H9 (cell line): ENCODE measurements around the gene JTB. TPM values are rescaled to one million over a fixed set of nuclear protein-coding genes. Genes with fewer than 3 reads are reported as not detected.

Source experiments
- DNase-seq: peaks from one replicate; pipeline ENCODE4 v3.0.0-alpha.2; 2017
- H2AFZ ChIP-seq: one replicate; pipeline ENCODE4 v1.6.1; 2013; ENCODE audit warnings: mild to moderate bottlenecking, low read length, control low read depth, moderate library complexity
- H2AK5ac ChIP-seq: 2 replicates; pipeline ENCODE4 v1.6.1; 2013; ENCODE audit warnings: low read length, control low read depth, mixed read lengths; ENCODE audit not compliant: insufficient read length
- H2BK120ac ChIP-seq: one replicate; pipeline ENCODE4 v1.6.1; 2013; ENCODE audit warnings: low read depth, mild to moderate bottlenecking, low read length, control low read depth, inconsistent platforms; ENCODE audit not compliant: poor library complexity, severe bottlenecking
- H2BK12ac ChIP-seq: 2 replicates; pipeline ENCODE4 v1.6.1; 2013; ENCODE audit warnings: low read length, control low read depth, mixed read lengths, low read depth; ENCODE audit not compliant: insufficient read length
- H2BK15ac ChIP-seq: 2 replicates; pipeline ENCODE4 v1.6.1; 2013; ENCODE audit warnings: low read depth, low read length, control low read depth
- H2BK20ac ChIP-seq: one replicate; pipeline ENCODE4 v1.6.1; 2013; ENCODE audit warnings: low read depth, mild to moderate bottlenecking, low read length, control low read depth, inconsistent platforms; ENCODE audit not compliant: poor library complexity, severe bottlenecking
- H2BK5ac ChIP-seq: 2 replicates; pipeline ENCODE4 v1.6.1; 2013; ENCODE audit warnings: low read length, control low read depth, mixed read lengths; ENCODE audit not compliant: insufficient read length
- H3K14ac ChIP-seq: 2 replicates; pipeline ENCODE4 v1.6.1; 2013; ENCODE audit warnings: low read length, control low read depth; ENCODE audit not compliant: insufficient read depth
- H3K18ac ChIP-seq: 2 replicates; pipeline ENCODE4 v1.6.1; 2013; ENCODE audit warnings: low read depth, mild to moderate bottlenecking, mixed read lengths, low read length, control low read depth; ENCODE audit not compliant: insufficient read length
- H3K23ac ChIP-seq: 2 replicates; pipeline ENCODE4 v1.6.1; 2013; ENCODE audit warnings: low read length, control low read depth, mixed read lengths, low read depth; ENCODE audit not compliant: insufficient read length
- H3K23me2 ChIP-seq: 2 replicates; pipeline ENCODE4 v1.6.1; 2013; ENCODE audit warnings: low read depth, mild to moderate bottlenecking, mixed read lengths, low read length, control low read depth; ENCODE audit not compliant: insufficient read length, poor library complexity, severe bottlenecking
- H3K27ac ChIP-seq: 2 replicates; pipeline ENCODE4 v1.5.1; 2013; ENCODE audit warnings: low read length, control low read depth, mixed read lengths, low read depth; ENCODE audit not compliant: insufficient read length
- H3K27me3 ChIP-seq: 2 replicates; pipeline ENCODE4 v1.6.1; 2013; ENCODE audit warnings: low read length, control low read depth, inconsistent platforms; ENCODE audit not compliant: insufficient read depth
- H3K4ac ChIP-seq: 2 replicates; pipeline ENCODE4 v1.6.1; 2013; ENCODE audit warnings: low read depth, mild to moderate bottlenecking, control low read depth, inconsistent platforms, low read length, moderate library complexity
- H3K4me1 ChIP-seq: 2 replicates; pipeline ENCODE4 v1.6.1; 2013; ENCODE audit warnings: low read length, control low read depth, inconsistent platforms; ENCODE audit not compliant: insufficient read depth
- H3K4me2 ChIP-seq: 2 replicates; pipeline ENCODE4 v1.6.1; 2013; ENCODE audit warnings: low read length, control low read depth, mixed read lengths; ENCODE audit not compliant: insufficient read length, insufficient read depth
- H3K56ac ChIP-seq: 2 replicates; pipeline ENCODE4 v1.6.1; 2013; ENCODE audit warnings: low read depth, mild to moderate bottlenecking, mixed read lengths, low read length, control low read depth; ENCODE audit not compliant: insufficient read length
- H3K79me1 ChIP-seq: 2 replicates; pipeline ENCODE4 v1.6.1; 2013; ENCODE audit warnings: low read depth, mild to moderate bottlenecking, moderate library complexity, low read length, control low read depth, inconsistent platforms; ENCODE audit not compliant: insufficient read depth, poor library complexity, severe bottlenecking
- H3K79me2 ChIP-seq: 2 replicates; pipeline ENCODE4 v1.6.1; 2013; ENCODE audit warnings: low read length, control low read depth, inconsistent platforms; ENCODE audit not compliant: insufficient read depth
- H3K9ac ChIP-seq: 2 replicates; pipeline ENCODE4 v1.6.1; 2013; ENCODE audit warnings: low read length, control low read depth, mixed read lengths; ENCODE audit not compliant: insufficient read length; ENCODE audit errors: extremely low read depth
- H3K9me3 ChIP-seq: one replicate; pipeline ENCODE4 v1.6.1; 2013; ENCODE audit warnings: low read depth, low read length, inconsistent platforms; ENCODE audit not compliant: control insufficient read depth
- H3T11ph ChIP-seq: one replicate; pipeline ENCODE4 v1.6.1; 2013; ENCODE audit warnings: mild to moderate bottlenecking, low read length, control low read depth, inconsistent platforms
- H4K20me1 ChIP-seq: one replicate; pipeline ENCODE4 v1.6.1; 2013; ENCODE audit not compliant: control insufficient read depth, insufficient read length, insufficient read depth
- H4K5ac ChIP-seq: 2 replicates; pipeline ENCODE4 v1.6.1; 2013; ENCODE audit warnings: low read depth, mild to moderate bottlenecking, mixed read lengths, low read length, control low read depth; ENCODE audit not compliant: insufficient read length
- H4K8ac ChIP-seq: replicated peaks from 2 replicates; pipeline ENCODE4 v1.6.1; 2013; ENCODE audit warnings: low read length, control low read depth, mixed read lengths, low read depth; ENCODE audit not compliant: insufficient read length
- H4K91ac ChIP-seq: 2 replicates; pipeline ENCODE4 v1.6.1; 2013; ENCODE audit warnings: low read depth, mild to moderate bottlenecking, moderate library complexity, mixed read lengths, low read length, control low read depth; ENCODE audit not compliant: insufficient read length
- H3K27ac Mint-ChIP-seq, 3 experiments: 2 replicates in 2 of 3; 3 replicates in 1 of 3; pipeline ENCODE4 v1.8.0; 2020 to 2021; ENCODE audit warnings: mixed read lengths in 3 of 3, mild to moderate bottlenecking in 1 of 3, moderate library complexity in 1 of 3
- H3K27me3 Mint-ChIP-seq: 2 replicates; pipeline ENCODE4 v1.8.0; 2021; ENCODE audit warnings: low read depth, mild to moderate bottlenecking, moderate library complexity, mixed read lengths
- H3K36me3 Mint-ChIP-seq, 3 experiments: 2 replicates in 2 of 3; 3 replicates in 1 of 3; pipeline ENCODE4 v1.8.0; 2020 to 2021; ENCODE audit warnings: low read depth in 3 of 3, mixed read lengths in 3 of 3; ENCODE audit not compliant: insufficient read depth in 1 of 3
- H3K4me1 Mint-ChIP-seq, 2 experiments: 2 replicates each; pipeline ENCODE4 v1.8.0; 2020; ENCODE audit warnings: mixed read lengths in 2 of 2
- H3K4me3 Mint-ChIP-seq, 2 experiments: 2 replicates in 1 of 2; 3 replicates in 1 of 2; pipeline ENCODE4 v1.8.0; 2020 to 2021; ENCODE audit warnings: mild to moderate bottlenecking in 2 of 2, mixed read lengths in 2 of 2, moderate library complexity in 1 of 2
- H3K9me3 Mint-ChIP-seq, 2 experiments: 2 replicates in 1 of 2; 3 replicates in 1 of 2; pipeline ENCODE4 v1.8.0; 2020; ENCODE audit warnings: mild to moderate bottlenecking in 2 of 2, mixed read lengths in 2 of 2, moderate library complexity in 1 of 2
- CTCF ChIP-seq: fragments of 200-600 bp; sonication (generic); conservative IDR thresholded peaks from 3 replicates; pipeline ENCODE4 v1.8.0; 2021; ENCODE audit warnings: antibody characterized with exemption, mild to moderate bottlenecking
- WGBS: extraction: QIAGEN DNeasy Blood & Tissue Kit; methylation state at CpG from one replicate; pipeline ENCODE4 v1.1.7; 2013; ENCODE audit warnings: missing lambda C conversion rate, low lambda C conversion rate, mixed read lengths; ENCODE audit not compliant: insufficient read length; ENCODE audit errors: extremely low coverage; 5-methylcytosine and 5-hydroxymethylcytosine counted together
- total RNA-seq: library from RNA; stranded (reverse); gene quantifications from 2 replicates; pipeline ENCODE4 v1.2.1, GENCODE V29; 2021

The JTB gene
- total RNA-seq, 1 experiment from 2014 or later: 85.4 TPM

GRCh38 chr1:153968000-153968363 lies 9.5 kb downstream of the JTB start:
- Mint-ChIP-seq H3K27me3 (no peaks in the 10 kb centered on the region), H3K9me3 (peaks cover 0 to 4% of the 10 kb centered on the region in 2 experiments; a peak in 2 of 5 replicates), H3K27ac (peak overlapping the region; percentile 99 to 100 (median 99)), H3K36me3 (peaks cover 9 to 21% (median 17%) of the 10 kb centered on the region in 3 experiments; a peak in 6 of 7 replicates), H3K4me3 (peak overlapping the region; percentile 87 to 96), H3K4me1 (peaks cover 31 to 39% of the 10 kb centered on the region in 2 experiments)
- no peaks in the 10 kb centered on the region for H3K9me3 ChIP-seq
- no peaks in the 10 kb centered on the region for H3K27me3 ChIP-seq
- no peak overlapping the region for H2BK15ac ChIP-seq
- no peak overlapping the region for H2BK12ac ChIP-seq
- H3K27ac ChIP-seq: peak overlapping the region; percentile 50
- peaks cover 14% of the 10 kb centered on the region for H3K23me2 ChIP-seq
- H2BK5ac ChIP-seq: no peak overlapping the region
- no peak overlapping the region for H2BK20ac ChIP-seq
- H4K8ac ChIP-seq: no peak overlapping the region
- no peak overlapping the region for H2AK5ac ChIP-seq
- H3K14ac ChIP-seq: peak overlapping the region; percentile 77; the same call in 1 of the 2 replicates
- WGBS: no CpG with 5 or more reads among the region's 8 CpGs
- peaks cover under 1% of the 10 kb centered on the region for H3K79me1 ChIP-seq
- no peak overlapping the region for H4K91ac ChIP-seq
- H3K79me2 ChIP-seq: peaks cover under 1% of the 10 kb centered on the region; the same call in 1 of the 2 replicates
- peak overlapping the region; percentile 31 for H3K18ac ChIP-seq
- no peaks in the 10 kb centered on the region for H3K4me1 ChIP-seq
- peak overlapping the region; percentile 0 for H4K5ac ChIP-seq
- H3T11ph ChIP-seq: no peak overlapping the region
- no peak overlapping the region for H2BK120ac ChIP-seq
- H3K9ac ChIP-seq: peak overlapping the region; percentile 77
- no peak for TF ChIP-seq CTCF
- peak overlapping the region; percentile 81 for H3K4me2 ChIP-seq
- no peak overlapping the region for H3K23ac ChIP-seq
- peak; percentile 61 for DNase-seq
- no peaks in the 10 kb centered on the region for H4K20me1 ChIP-seq
- no peak overlapping the region for H2AFZ ChIP-seq
- no peak overlapping the region for H3K56ac ChIP-seq
- no peak overlapping the region for H3K4ac ChIP-seq
